GM18520 (cell line): Measurements from ENCODE around the gene MAP3K3.

Source experiments
- ATAC-seq: cut with Tn5 transposase; IDR thresholded peaks from one replicate; pipeline ENCODE4 v1.9.1; 2021; ENCODE audit not compliant: unreplicated experiment

MAP3K3 gene

DNA sequence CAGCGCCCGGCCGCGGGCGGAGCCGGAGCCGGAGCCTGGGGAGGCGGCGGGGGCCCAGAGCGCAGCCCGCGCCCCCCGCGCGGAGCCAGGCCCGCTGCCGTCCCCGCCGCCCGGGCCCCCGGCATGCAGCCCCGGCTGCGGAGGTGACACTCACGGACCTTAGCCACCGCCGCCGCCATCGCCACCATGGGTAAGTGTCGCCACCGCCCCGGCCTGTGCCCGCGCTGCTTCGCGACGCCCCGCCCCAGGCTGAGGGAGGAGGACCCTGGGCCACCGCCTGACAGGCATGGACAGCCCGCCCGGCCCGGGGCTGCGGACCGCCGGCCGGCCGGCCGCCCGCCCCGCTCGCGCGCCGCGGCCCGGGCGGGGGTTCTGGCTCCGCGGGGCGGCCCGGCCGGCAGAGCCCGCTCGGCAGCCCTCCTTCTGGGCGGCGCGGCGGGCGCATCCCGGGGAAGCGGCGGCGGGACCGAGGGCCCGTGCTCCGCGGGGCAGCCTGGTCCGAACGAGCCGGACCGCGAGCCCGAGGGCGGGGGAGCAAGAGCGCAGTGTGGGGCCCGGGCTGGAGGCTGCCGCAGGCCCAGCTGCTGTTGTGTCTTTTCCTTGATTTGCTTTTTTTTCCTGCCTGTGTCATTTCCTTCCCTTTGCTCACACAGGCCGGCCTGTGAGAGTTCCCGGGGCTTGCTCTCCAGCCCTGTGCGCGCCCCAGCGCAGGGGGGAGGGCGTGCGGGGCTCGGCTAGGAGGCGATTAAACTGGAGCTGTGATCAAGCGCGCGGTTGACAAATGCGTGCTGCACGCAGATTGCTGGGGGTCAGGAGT lies 565 bp downstream of the MAP3K3 start:
- ATAC-seq, result peak; percentile 14

DNA sequence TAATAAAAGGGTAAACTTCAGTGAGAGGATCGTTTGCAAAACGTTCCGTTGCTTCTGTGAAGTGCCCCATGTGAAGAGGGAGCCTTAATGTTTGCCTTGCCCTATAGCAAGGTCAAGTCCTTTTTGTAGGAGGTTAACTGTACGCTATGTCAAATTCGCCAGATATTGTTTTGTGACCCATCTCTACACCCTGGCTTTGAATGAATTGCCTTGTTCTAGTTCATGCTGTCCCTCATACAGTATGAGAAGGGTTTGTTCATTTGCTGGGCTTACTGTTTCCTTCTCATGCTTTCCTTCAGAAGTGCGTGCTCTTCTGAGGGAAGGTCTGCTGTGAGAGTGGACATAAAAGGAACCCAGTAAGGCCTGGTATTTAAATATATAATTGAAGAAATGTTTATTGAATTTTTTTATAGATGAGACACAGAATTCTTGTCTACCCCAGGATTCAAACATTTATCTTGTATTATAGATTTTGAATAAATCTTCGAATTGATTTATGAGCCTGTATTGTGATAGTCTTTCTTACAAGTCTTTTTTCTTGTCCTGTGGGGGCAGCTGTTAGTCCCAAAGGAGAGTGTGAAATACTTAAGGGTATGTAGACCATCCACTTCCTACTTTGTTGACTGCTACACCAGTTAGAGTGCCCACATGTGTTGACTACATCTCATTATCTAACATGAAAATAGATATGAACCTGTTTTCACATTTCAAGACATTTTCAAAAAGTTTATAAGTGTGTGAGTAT lies 1.7 kb downstream of the MAP3K3 start:
- ATAC-seq, result no peak

DNA sequence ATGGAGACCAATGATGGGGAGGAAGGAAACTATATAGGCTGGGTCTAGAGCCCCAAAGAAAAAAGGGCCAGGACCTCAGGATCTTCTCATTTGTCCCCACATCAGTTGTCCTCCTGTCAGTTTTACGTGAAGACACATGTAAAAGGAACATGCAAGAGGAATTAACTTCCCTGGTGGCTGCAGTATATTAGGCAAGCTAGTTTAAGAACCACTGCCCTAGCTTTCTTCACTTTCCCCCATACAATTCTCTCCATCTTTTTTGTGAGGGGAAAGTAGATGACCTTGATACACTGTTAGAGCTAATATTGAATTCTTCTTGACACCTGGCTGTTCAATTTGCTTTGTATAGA lies 2.3 kb downstream of the MAP3K3 start:
- ATAC-seq, result no peak

DNA sequence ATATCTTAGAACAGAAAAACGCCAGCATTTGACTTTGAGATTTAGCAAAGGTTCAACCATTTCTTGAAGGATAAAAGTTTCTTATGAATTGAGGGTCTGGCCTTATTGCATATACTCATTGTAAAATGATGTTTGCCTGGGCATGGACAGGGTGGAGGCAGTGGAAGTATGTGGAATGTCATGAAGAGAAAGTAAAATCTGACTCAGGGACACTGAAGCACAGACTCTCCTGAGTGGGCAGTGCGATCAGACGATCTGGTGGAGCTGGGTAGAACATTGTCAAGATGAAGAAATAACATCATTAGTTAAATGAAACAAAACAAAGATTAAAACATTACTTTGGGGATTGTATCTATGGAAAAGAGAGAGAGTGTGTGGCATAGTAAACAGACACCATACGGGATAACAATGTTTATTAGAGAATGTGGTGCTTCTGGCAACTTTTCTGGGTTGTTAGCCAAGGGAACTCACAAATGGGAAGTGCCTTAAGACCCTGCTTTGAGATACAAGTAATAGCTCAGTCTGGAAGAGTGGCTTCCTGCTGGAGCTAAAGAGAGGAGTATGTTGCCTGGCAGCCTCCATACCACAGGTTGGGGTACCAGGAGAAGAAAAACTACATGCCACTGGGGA lies 4.4 kb downstream of the MAP3K3 start:
- no peak for ATAC-seq

DNA sequence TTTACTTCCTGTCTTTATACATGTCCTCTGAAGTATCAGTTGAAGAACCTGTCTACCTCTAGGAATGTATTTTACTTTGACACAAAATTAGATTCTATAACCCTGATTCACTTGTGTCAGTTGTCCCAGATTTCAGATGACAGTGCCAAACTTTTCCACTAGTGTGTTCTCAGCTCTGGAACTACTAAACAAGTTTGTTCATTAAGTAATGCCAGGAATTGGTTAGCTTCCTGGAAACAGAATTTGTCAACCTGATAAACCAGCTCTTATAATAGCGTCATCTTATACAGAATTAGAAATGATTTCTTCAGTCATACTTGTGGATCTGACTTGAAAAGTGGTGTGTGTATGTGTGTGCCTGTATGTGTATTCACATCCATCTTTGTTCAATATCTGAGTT lies 7.4 kb downstream of the MAP3K3 start:
- ATAC-seq, result no peak

DNA sequence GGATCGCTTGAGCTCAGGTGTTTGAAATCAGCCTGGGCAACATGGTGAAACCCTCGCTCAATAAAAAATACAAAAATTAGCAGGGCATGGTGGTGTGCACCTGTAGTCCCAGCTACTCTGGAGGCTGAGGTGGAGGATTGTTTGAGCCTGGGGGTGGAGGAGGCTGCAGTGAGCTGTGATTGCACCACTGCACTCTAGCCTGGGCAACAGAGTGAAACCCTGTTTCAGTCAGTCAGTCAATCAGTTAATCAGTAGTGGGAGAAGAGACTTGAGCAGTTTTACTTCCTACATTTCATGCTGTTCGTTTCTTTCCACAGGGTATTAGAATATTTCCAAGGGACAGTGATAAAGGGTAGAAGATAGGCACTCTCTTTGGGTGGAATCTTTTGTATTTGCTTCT lies 8.8 kb downstream of the MAP3K3 start:
- ATAC-seq, result no peak

DNA sequence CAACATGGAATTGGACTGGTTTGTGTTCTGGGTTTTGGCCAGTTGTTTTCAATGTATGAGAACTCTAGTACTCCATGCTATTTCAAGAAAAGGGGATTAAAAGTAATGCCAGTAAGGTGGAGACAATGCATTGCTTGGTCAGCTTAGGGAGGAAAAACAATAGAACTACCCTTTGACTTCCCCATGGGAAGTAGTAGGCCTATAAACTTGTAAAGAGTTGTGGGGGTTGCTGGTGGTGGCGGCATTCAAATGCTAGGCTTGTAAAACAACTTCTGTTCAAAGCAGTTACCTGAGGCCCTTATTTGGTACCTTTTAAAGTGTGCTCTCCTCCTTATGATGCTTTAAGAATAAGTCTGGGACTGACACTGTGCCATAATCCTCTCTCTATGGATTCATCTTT lies 9.4 kb downstream of the MAP3K3 start:
- ATAC-seq, result no peak

DNA sequence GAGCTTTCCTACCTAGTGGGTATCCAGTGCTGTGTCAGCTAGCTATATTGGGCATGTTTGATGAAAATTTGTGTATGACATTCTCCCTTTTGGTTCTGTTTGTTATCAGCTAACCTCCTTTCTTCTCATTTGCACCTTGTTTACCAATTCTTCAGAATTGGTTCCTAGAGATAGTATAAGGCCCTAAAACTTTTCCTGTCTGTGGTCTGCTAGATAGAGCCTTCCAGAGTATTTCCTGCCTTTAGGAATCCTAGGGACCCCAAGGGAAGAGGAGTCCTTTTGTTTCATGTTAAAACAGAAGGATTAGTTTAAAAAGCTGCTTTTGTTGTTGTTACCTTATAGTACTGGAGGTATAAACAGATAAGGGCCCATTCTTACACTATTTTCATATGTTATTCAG lies 11.5 kb downstream of the MAP3K3 start:
- no peak for ATAC-seq

DNA sequence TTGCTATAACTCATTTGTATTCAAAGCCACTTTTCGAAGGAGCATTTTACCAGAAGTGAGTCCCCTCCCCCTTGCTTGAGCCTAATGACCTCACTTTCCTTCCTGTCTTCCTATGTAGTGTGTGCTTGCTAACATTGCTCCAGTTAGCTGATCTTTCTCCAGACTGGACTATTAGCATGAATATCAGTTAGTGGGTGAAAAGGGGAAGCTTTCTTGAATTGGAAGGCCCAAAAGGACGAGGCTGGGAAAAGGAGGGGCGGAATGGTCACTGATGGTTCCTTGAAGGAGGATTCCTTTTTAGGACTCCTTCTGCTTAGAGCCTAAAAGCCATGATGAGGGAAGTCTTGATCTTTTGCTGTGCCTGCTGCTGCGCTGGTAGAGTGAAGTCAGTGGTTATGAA lies 11.9 kb downstream of the MAP3K3 start:
- no peak for ATAC-seq

DNA sequence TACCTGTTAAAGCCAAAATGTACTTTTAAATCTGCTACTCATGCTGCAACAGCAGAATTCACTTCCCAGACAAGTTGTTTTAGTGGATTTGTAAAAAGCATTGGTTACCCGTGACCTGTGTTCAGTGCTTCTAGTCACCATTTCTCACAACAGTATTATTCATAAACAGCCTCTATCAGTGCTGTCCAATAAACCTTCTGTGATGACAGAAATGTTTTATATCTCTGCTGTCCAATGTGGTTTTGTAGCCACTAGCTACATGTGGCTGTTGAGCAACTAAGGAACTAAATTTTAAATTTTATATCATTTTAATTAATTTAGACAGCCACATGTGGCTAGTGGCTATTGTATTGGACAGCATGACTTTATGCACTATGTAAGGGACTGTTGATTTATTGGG lies 12.6 kb downstream of the MAP3K3 start:
- no peak for ATAC-seq

DNA sequence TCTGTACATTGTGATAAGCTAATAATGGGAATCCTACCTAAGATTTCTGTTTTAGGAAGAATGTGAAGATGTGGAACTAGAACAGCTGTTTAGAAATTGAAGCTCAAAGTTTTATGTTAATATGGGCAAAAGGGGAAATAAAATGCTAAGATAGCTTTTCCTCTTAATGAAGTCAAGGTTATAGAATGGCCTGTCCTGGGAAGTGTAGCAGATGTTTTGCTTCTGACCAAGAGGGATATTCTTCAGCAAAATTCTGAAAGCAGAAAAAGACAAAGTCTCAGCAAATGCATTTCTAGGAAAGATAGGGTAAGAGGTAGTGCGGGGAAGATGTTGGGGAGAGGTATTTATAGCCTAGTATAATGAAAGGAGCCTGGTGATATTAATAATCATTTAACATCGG lies 13.1 kb downstream of the MAP3K3 start:
- no peak for ATAC-seq

DNA sequence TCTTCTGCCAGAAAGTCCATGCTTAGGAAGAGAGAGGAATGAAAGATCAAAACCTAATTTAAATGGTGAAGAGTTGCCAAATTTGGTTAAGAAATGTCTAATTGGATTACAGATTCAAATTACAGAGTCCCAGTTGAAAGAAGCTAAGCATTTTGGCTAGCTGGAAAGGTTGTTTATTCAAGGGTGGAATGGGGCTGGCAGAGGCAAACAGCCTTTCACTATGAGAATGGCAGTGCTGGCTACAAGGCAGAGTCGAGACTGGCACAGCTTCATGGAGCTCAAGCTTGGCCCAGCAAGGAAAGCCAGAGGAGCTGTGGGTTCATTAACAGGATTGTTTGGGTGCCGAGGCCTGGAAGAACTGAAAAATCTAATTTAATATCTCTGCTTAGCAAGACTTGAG lies 13.6 kb downstream of the MAP3K3 start:
- ATAC-seq, result no peak

DNA sequence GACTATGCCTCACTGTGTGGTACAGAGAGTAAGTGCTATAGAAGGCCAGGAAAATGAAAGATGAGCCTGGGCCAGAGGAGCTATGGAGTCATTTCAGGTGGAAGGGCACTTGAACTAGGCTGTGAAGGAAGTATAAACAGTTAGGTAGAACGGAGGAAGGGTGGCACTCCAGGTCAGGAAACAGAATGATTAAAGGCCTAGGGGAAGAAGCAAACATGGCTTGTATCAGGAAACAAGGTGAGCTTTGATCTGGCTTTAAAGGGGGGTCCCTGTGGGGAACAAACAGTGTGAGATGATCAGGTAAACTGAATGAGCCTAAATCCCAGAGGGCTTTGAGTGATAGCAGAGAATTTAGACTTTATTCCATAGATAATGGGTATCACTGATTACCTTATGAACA lies 16.9 kb downstream of the MAP3K3 start:
- ATAC-seq, result no peak

DNA sequence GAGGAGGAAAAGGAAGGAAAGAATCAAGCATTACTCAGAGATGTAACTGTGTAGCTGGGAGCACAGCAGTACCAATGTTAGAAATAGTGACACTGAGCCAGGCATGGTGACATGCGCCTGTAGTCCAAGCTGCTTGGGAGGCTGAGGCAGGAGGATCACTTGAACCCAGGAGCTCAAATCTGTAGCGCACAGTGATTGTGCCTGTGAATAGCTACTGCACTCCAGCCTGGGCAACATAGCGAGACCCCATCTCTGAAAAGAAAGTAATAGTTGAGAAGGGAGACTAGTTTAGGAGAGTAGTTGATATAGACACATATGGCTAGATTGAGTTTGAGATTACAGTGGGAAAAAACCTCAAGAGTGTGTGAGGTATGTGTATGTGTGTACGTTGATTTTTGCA lies 17.8 kb downstream of the MAP3K3 start:
- no peak for ATAC-seq

DNA sequence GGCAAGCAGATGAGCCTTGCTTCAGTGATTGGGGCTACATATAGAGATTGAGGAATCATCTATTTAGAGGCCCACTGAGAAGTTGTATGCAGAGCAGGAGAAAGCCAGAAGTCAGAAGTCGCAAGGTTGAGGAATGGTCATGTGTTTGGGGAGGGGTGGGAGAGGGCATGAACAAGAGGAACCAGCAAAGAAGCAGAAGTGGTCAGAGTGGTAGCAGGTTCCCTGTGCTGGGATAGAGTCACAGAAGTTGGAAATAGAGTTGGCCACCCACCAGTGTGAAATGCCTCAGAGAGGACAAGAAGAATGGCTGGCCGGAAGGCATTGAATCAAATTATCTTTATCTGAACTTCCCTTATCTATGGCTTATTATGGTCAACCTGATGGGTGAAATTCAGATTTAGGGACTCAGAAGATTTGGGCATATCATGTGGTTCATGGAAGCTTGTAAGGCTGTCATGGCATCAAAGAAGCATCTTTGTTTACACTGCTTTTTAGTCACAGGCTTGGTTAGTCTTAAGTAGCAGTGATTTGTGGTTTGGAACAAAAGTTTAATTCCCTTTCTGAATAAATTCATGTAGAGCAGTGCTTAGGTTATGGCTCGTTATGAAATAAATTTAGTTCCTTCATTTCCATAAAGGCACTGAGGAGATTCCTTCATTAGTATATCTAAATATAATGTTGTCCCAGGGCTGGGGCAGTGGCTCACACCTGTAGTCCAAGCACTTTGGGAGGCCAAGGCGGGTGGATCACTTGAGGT lies 19.7 kb downstream of the MAP3K3 start:
- ATAC-seq, result no peak

DNA sequence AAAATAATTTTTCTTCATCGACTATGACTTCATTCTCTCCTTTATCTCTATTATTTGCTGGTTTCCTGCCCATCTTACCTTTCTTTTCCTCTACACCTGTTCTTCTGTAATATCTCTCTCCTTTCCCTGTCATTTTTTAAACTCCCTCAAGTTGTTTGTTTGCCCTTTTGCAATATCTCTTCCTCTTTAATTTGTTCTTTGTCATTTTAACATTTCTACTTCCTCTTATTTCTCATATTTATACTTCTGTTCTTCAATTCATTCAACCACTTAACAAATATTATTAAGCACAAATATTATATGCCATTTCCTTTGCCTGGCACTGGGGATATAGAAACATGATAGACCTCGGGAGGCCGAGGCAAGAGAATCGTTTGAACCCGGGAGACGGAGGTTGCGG lies 22.6 kb downstream of the MAP3K3 start:
- no peak for ATAC-seq

DNA sequence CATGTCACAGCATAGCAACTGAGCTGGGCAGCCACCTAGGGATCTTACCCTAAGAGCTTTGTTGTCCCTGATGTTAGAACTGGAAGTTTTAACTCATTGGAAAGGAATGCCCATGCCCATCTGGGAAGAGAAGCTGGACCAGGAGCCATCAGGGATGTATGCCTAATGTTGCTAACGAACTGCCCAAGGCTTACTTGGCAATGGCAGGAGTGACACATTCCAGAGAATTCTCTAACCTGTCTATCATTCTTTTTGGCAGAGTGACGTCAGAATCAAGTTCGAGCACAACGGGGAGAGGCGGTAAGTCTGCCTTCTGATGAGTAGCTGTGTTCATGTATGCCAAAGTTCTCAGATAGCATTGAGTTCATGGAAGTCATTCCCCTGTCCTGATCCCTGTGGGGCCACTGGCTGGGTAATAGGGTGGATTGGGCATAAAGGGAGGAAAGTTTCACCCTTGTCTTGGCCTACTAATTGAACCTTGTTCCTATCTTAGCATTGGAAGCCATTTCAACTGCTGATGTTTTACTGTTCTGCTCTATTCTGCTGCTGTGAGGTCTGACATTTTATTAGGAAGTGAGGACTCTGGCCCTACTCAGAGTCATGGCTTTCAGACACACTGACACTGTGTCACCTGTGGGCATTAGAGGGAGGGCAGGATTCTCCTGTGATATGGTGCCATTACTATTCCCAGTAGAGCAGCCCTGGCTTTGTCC lies 23.7 kb downstream of the MAP3K3 start:
- no peak for ATAC-seq

DNA sequence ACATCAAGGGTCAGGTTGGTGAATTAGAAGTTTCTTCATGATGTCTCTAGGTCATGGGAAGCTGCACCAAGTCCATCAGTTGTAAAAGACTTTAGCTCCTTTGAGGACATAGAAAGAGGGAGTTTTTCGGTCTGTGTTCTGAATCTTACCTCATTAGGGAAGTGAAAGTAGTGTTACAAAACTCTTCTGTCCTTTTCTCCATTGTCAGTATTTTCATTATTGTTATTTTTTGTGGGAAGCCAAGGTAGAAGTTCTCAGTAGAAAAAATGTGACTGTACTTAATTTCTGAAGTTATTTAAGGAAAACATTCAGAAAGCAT lies 24.2 kb downstream of the MAP3K3 start:
- ATAC-seq, result peak; percentile 63

DNA sequence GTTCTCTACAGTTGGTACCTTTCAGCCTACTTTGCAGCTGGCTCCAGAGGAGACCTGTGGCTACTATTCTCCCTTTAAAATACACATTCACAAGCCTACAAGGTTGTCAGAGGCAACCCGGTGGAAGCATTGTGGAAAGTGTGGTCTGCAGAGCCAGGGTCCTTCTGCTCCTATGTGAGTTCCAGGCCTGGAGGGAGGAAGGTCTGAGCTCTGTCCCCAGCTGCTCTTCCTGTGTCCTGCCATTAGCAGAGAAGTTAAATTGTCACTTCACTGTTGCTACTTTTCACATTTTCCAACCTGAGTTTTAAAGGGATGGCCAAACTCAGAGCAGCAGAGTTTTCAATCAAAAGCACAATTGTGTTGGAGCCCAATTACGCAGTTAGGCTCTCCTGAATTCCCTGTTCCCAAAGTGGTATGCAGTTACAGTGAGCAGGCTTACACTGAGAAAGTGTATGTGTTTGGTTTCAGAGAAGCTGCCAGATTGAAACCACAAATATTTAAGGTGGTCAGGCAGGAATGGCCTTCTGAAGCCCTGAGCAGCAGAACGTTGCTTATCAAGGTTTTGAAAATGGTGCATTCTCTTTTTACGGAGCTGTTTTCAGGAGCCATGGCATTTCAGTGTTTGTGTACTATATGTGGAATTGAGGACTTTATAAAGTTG lies 25.0 kb downstream of the MAP3K3 start:
- ATAC-seq, result no peak

DNA sequence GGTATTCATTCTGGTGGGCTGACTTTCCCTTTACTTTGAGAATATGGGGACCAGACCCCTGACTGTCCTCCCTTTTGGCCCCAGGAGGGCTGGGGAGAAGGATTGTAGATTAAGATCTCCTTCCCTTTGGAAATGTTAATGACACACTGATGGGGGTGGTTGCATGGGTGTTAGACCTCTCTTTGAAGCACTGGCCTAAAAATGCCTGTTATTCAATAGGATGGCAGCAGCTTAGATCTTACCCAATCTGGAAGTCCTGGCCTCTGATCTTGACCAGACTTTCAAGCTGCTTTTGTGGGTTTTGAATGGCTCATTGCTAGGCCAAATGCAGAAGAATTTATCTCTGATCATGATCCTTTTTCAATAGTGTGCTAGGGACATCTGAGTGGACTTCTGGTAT lies 25.7 kb downstream of the MAP3K3 start:
- ATAC-seq, result no peak

DNA sequence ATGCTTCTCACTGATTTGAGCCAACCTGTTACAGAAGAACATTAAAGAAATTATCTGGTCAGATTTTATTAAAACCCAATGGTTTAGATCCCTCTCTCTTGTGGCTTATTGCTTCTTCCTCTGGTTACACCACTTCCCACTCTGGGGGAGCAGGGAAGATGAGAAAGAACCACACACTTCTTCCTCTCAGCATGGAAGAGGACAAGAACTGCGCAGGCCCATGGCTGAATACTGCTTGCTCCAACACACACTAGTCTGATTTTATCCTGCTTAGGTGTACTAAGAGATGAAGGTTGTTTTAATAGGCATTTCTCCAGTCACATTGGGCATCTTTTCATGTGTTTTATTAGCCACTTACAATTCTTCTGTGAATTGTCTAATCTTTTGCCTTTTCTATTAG lies 27.6 kb downstream of the MAP3K3 start:
- no peak for ATAC-seq
